Endothelial cell of hepatic sinusoid (primary cell): Measurements from ENCODE around the gene LAMB1.

Experiments
- in situ Hi-C: cut with HindIII; loops from 2 replicates; pipeline ENCODE4 v1.10.0; 2017; ENCODE audit warnings: low sequenced_read_pairs

Gene LAMB1

GRCh38 chr7:107949443-107949935 lies 53.5 kb downstream of the LAMB1 start:
- in situ Hi-C loops, result no loop called here

GRCh38 chr7:107948645-107949442 lies 54.1 kb downstream of the LAMB1 start:
- in situ Hi-C loops, result no loop called here

- in situ Hi-C loops, result no loop called here
These were observed 56.1 kb downstream of the LAMB1 start for GRCh38 chr7:107946881-107947280.

GRCh38 chr7:107946451-107946850 lies 56.5 kb downstream of the LAMB1 start:
- in situ Hi-C loops, result no loop called here

- in situ Hi-C loops, result no loop called here
These were observed 57.6 kb downstream of the LAMB1 start for GRCh38 chr7:107945332-107945731.

- in situ Hi-C loops, result no loop called here
These were observed 58.4 kb downstream of the LAMB1 start for GRCh38 chr7:107944411-107945169.

GRCh38 chr7:107943018-107943417 lies 59.9 kb downstream of the LAMB1 start:
- in situ Hi-C loops, result no loop called here

GRCh38 chr7:107940951-107941350 lies 62.0 kb downstream of the LAMB1 start:
- in situ Hi-C loops, result no loop called here

GRCh38 chr7:107939573-107940489 lies 63.1 kb downstream of the LAMB1 start:
- in situ Hi-C loops, result no loop called here

- in situ Hi-C loops, result no loop called here
These were observed 64.3 kb downstream of the LAMB1 start for GRCh38 chr7:107938456-107939250.

GRCh38 chr7:107937531-107937930 lies 65.4 kb downstream of the LAMB1 start:
- in situ Hi-C loops, result no loop called here

GRCh38 chr7:107936312-107936711 lies 66.6 kb downstream of the LAMB1 start:
- in situ Hi-C loops, result no loop called here

- in situ Hi-C loops, result loop anchor here (5.0 kb wide), 1 partner anchor 47 kb away; no protein-coding TSS in a partner anchor
These were observed 67.8 kb downstream of the LAMB1 start for GRCh38 chr7:107934991-107935770.

GRCh38 chr7:107933386-107934013 lies 69.5 kb downstream of the LAMB1 start:
- in situ Hi-C loops, result loop anchor here (5.0 kb wide), 1 partner anchor 49 kb away; no protein-coding TSS in a partner anchor

- in situ Hi-C loops, result loop anchor here (5.0 kb wide), 1 partner anchor 49 kb away; no protein-coding TSS in a partner anchor
These were observed 70.2 kb downstream of the LAMB1 start for GRCh38 chr7:107932805-107933204.

- in situ Hi-C loops, result loop anchor here (5.0 kb wide), 1 partner anchor 50 kb away; no protein-coding TSS in a partner anchor
These were observed 71.0 kb downstream of the LAMB1 start for GRCh38 chr7:107931740-107932515.

- in situ Hi-C loops, result no loop called here
These were observed 76.5 kb downstream of the LAMB1 start for GRCh38 chr7:107926481-107926880.
